Peyer's patch (tissue), 4 donors: Measurements from ENCODE around the gene ZYX. TPM values are rescaled to one million over a fixed set of nuclear protein-coding genes. Genes with fewer than 3 reads are reported as not detected.

Experiments
- DNase-seq, 3 donors: peaks; one replicate each; pipeline ENCODE4 v3.0.0-alpha.2; 2017 to 2019
- H3K27ac ChIP-seq, 4 donors: fragments of 200-600 bp; sonication (generic); one replicate each; pipeline ENCODE4 v1.5.1; 2016 to 2019
- H3K27me3 ChIP-seq, 2 donors: fragments of 200-600 bp; sonication (generic); one replicate each; pipeline ENCODE4 v1.5.1; 2019
- H3K36me3 ChIP-seq, 3 donors: fragments of 200-600 bp; sonication (generic); one replicate each; pipeline ENCODE4 v1.5.1; 2016 to 2019
- H3K4me1 ChIP-seq, 4 donors: fragments of 200-600 bp; sonication (generic); one replicate each; pipeline ENCODE4 v1.5.1; 2016 to 2019
- H3K4me3 ChIP-seq, 4 donors: fragments of 200-600 bp; sonication (generic); 1 replicate in 3 of 4; 2 replicates in 1 of 4; pipeline ENCODE4 v1.5.1; 2016 to 2019; ENCODE audit warnings: mild to moderate bottlenecking in 1 of 4
- H3K9me3 ChIP-seq, 4 donors: fragments of 200-600 bp; sonication (generic); one replicate each; pipeline ENCODE4 v1.5.1; 2016 to 2019; ENCODE audit warnings: mild to moderate bottlenecking in 1 of 4
- POLR2A ChIP-seq, 2 donors: fragments of 450-650 bp; IDR thresholded peaks; one replicate each; pipeline ENCODE4 v1.5.1; 2017; ENCODE audit warnings: antibody characterized with exemption in 2 of 2, mild to moderate bottlenecking in 2 of 2, moderate library complexity in 2 of 2
- total RNA-seq, 4 donors: library from RNA; depleted of rRNA; stranded (reverse); fragments of >200 nt; gene quantifications; one replicate each; pipeline ENCODE4 v1.1.0, GENCODE V29; 2016
- TF ChIP-seq, protein P1 (sequence below), 6 experiments: fragments of 450-650 bp in 4 of 6; fragments of 200-600 bp in 2 of 6; sonication (generic) in 1 of 6; IDR thresholded peaks; one replicate each; pipeline ENCODE4 v1.5.1; 2017 to 2019; ENCODE audit warnings: antibody characterized with exemption in 6 of 6, mild to moderate bottlenecking in 3 of 6, moderate library complexity in 1 of 6

ZYX gene
- total RNA-seq, 4 donors from 2014 or later, result 47.0 to 88.0 (median 55.9) TPM

GRCh38 chr7:143359771-143360353 lies 21.3 kb upstream of the ZYX start:
- Histone ChIP-seq H3K27ac (no peak overlapping the region), H3K9me3 (no peaks in the 10 kb centered on the region), H3K4me3 (no peak overlapping the region), H3K4me1 (peaks cover 0 to 10% (median 6%) of the 10 kb centered on the region in 4 donors), H3K27me3 (no peaks in the 10 kb centered on the region), H3K36me3 (no peaks in the 10 kb centered on the region)
- DNase-seq, result peak in 1 of 3 donors; percentile 42
- TF ChIP-seq POLR2A (IDR thresholded peaks at IDR 0.05), result no peak
- TF ChIP-seq, protein P1, sequence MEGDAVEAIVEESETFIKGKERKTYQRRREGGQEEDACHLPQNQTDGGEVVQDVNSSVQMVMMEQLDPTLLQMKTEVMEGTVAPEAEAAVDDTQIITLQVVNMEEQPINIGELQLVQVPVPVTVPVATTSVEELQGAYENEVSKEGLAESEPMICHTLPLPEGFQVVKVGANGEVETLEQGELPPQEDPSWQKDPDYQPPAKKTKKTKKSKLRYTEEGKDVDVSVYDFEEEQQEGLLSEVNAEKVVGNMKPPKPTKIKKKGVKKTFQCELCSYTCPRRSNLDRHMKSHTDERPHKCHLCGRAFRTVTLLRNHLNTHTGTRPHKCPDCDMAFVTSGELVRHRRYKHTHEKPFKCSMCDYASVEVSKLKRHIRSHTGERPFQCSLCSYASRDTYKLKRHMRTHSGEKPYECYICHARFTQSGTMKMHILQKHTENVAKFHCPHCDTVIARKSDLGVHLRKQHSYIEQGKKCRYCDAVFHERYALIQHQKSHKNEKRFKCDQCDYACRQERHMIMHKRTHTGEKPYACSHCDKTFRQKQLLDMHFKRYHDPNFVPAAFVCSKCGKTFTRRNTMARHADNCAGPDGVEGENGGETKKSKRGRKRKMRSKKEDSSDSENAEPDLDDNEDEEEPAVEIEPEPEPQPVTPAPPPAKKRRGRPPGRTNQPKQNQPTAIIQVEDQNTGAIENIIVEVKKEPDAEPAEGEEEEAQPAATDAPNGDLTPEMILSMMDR (IDR thresholded peaks at IDR 0.05), result no peak

GRCh38 chr7:143360788-143361551 lies 20.2 kb upstream of the ZYX start:
- H3K27ac ChIP-seq, result no peak overlapping the region
- peak in 1 of 3 donors; percentile 41 for DNase-seq
- H3K36me3 ChIP-seq, result no peaks in the 10 kb centered on the region
- peak overlapping the region in 1 of 4 donors; percentile 63 for H3K4me3 ChIP-seq
- H3K27me3 ChIP-seq, result no peaks in the 10 kb centered on the region
- peaks cover 0 to 10% (median 6%) of the 10 kb centered on the region in 4 donors for H3K4me1 ChIP-seq
- TF ChIP-seq, protein P1 (IDR thresholded peaks at IDR 0.05), result no peak
- no peak for TF ChIP-seq POLR2A (IDR thresholded peaks at IDR 0.05)
- H3K9me3 ChIP-seq, result no peaks in the 10 kb centered on the region

DNA sequence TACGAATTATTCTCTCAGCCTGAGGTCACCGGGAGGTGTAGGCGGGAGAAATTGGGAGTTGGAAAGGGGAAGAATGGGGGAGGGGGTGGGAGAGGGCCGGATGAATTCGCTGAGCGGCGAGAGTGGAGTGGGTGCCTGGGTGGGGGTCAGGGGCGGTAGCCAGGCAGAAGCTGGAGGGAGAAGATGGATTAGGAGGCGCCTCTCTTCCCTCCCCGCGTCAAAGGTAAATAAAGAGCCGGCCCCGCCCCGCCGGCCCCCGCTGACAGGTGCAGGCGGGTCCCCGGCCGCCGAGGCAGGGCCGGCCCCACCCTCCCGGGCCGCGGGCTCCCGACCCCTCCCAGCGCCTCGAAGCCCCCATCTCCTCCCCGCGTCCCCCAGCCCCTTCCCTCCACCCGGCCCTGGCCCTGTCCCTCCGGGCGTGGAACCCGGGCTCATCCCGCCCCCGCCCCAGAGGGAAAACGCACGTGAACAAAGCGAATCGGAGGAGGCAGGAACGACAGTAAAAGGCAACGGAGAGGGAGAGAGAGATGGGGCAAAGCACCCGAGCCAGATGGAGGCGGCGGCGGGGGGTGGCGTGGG lies 19.5 kb upstream of the ZYX start:
- Histone ChIP-seq H3K27me3 (no peaks in the 10 kb centered on the region), H3K36me3 (no peaks in the 10 kb centered on the region), H3K27ac (no peak overlapping the region), H3K4me3 (peak overlapping the region; percentile 49 to 69 (median 64)), H3K9me3 (no peaks in the 10 kb centered on the region), H3K4me1 (peaks cover 0 to 10% (median 6%) of the 10 kb centered on the region in 4 donors)
- TF ChIP-seq, protein P1 (IDR thresholded peaks at IDR 0.05), result no peak
- no peak for TF ChIP-seq POLR2A (IDR thresholded peaks at IDR 0.05)
- peak in 1 of 3 donors; percentile 43 for DNase-seq

GRCh38 chr7:143362131-143363015 lies 18.8 kb upstream of the ZYX start, which contains the start of gene FAM131B:
FAM131B (minus strand) TSS chr7:143362713; CDS start chr7:143362603, 110 bp downstream.
- DNase-seq, result peak in 1 of 3 donors; percentile 51
- Histone ChIP-seq H3K4me3 (peak within 1 kb of the TSS; percentile 49 to 69 (median 64)), H3K9me3 (no peaks in the 10 kb centered on the region), H3K27me3 (no peaks in the 10 kb centered on the region), H3K36me3 (no peaks in the 10 kb centered on the region), H3K4me1 (peaks cover 0 to 10% (median 6%) of the 10 kb centered on the region in 4 donors), H3K27ac (peak within 1 kb of the TSS in 1 of 4 donors; percentile 55)
- TF ChIP-seq, protein P1 (IDR thresholded peaks at IDR 0.05), result no peak
- TF ChIP-seq POLR2A (IDR thresholded peaks at IDR 0.05), result no peak
